Stimulated activated CD8-positive, alpha-beta memory T cell treated with anti-CD3 and anti-CD28 coated beads, Interleukin-4, amount 100 ng/mL, for 4 hours (primary cell): ENCODE measurements around the gene MAPK13.
A peak's percentile ranks its signal among the peaks of the same experiment; 100 is the strongest.
"Not testable (repeated sequence)": the region's sequence is repeated elsewhere in the genome, so short reads cannot be mapped to it uniquely, and the experiment has no call there.

Experiments used
- DNase-seq, 2 donors: peaks; one replicate each; pipeline ENCODE4 v3.0.0-alpha.2; 2020; ENCODE audit warnings: low read depth in 2 of 2, low spot score in 1 of 2

MAPK13 gene

GRCh38 chr6:36126553-36127458 is 3.5 kb upstream of the MAPK13 start:
- DNase-seq, result no peak

GRCh38 chr6:36127462-36128016 is 2.8 kb upstream of the MAPK13 start:
- DNase-seq, result no peak

DNA sequence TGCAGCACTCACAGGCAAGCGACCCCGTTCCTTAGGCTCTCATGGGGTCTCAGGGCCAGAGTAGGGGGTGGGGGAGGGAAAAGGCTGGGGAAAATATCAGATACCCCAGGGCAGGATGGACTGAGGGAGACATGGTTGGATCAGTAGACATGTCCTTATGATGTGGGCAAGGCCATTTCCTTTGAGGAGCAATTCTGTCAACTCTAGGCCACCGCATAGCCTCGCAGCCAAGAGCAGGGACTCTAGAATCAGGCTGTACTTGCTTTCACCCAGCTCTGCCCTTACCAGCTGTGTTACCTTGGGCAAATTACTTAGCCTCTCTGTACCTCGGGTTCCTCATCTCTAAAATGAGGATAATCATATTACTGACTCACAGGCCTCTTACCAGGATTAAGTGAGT is 2.2 kb upstream of the MAPK13 start:
- no peak for DNase-seq

DNA sequence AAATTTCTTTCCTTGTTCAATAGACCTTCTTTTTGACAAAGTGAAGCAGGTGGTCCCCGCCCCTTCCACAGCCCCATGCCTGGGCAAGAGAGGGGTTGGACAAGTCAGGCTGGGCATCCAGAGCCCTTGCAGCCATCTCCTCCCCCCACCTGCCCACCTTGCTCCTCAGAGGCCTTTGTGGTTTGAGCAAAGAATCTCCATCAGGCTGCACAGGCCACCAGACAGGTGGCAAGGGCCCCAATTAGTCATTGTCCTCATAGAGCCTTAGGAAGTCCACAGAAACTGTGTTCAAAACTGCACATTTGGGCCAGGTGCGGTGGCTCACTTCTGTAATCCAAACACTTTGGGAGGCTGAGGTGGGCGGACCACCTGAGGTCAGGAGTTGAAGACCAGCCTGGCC is 1.5 kb upstream of the MAPK13 start:
- DNase-seq, result no peak

DNA sequence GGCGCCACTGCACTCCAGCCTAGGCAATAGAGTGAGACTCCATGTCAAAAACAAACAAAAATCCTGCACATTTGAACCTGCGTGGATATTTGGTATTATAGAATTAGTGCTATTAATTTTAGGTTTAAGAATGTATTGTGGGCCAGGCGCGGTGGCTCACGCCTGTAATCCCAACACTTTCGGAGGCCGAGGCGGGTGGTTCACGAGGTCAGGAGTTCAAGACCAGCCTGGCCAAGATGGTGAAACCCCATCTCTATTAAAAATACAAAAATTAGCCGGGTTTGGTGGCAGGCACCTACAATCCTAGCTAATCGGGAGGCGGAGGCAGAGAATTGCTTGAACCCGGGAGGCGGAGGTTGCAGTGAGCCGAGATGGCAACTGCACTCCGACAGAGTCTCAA is 979 bp upstream of the MAPK13 start:
- not testable (repeated sequence) for DNase-seq

GRCh38 chr6:36130667-36131510 is 576 bp downstream of the MAPK13 start:
- DNase-seq, result peak in 1 of 2 donors; percentile 52

DNA sequence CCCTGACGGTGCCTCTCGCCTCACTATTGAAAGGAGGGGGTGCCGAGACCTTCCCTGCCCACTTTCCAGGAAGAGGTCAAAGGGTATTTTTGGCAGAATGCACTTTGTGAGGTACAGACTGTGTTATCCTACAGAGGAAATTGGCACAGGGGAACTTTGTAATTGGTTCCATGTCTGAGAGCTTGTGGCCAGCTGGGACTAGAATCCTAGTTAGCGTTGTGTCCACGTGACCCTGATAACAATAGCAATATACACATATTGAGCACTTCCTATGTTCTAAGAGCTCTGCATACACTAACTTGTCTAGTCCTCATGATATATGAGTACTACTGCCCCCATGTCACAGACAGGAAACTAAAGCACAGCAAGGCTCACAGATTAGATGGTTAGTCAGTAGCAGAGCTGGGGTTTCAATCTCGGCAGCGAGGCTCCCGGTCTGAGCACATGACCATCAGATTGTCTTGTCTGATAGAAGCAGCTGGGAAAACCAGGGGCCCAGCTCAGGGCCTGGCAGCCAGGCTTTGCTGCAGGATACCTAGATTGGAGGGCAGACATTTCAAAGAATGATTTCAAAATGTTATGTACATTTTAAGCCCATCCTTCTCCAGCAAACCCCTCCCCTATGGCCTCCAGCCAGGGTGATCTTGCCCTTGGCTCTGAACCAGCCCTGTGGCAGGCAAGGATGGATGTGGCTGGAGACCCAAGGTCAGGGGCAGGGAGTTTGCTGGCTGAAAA is 1.4 kb downstream of the MAPK13 start:
- DNase-seq, result no peak

DNA sequence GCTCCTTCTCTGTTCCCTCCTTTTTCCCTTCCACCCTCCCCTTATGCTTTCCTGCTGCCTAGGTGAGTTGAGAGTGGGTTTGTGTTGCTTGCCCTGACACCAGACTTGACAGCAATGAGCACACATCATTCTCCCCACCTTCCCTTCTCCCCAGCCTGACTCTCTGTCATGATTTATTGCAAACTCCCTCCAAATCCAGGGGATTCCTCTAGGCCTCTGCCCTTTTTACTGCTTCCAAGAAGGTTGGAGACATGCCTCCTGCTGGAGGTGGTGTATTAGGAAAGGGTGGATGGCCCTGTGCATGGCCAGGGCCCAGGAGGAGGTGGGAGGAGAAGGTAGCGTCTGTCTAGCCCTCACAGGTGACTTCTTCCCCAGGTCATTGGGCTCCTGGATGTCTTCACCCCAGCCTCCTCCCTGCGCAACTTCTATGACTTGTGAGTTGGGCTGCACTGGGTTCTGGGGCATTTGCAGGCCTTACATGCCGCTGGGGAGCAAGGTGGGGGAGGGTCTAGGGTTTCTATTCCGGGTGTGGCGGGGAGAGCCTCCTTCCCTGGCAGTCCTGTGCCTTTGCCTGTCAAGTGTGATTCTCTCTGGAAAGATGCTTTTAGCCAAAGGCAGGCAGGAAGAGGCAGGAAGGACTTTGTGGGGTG is 2.1 kb downstream of the MAPK13 start:
- no peak for DNase-seq

GRCh38 chr6:36133148-36133547 is 2.8 kb downstream of the MAPK13 start:
- DNase-seq, result no peak

DNA sequence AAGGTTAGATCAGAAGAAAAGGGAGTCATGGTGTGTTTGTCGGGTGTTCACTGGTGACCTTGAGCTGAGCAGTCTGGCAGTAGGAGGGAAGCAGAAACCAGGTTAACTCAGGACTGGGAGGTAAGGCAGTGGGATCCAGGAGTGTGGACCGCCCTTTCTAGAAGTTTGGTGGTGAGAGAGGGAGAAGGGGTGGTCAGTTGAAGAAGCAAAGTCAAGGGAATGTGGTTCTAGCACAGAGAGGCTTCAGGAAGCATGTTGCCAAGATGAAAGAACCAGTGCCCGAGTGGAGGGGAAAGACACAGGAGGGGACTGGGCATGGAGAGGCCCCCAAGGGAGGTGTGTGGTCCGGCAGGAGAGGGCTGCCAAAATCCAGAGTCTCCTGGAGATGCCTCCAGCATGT is 3.6 kb downstream of the MAPK13 start:
- DNase-seq, result no peak

GRCh38 chr6:36135053-36135731 is 4.9 kb downstream of the MAPK13 start:
- no peak for DNase-seq

DNA sequence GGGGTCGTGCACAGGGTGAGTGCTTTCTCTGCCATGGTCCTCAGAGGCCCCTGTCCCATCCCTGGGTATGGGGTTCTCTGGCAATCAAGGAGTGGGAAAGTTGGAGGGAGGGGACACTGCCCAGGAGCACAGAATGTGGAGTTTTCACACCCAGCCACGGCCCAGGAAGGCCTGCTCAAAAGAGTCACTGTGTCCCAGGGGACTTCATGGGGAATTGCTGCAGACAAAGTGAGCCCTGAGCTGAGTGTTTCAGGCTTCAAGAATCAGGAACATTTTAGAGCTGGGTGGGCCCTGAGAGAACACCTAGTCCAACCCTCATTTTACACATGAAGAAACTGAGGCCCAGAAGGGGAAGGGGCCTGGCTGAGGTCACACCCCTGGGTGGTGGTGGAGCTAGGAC is 5.7 kb downstream of the MAPK13 start:
- no peak for DNase-seq

GRCh38 chr6:36136551-36136950 is 6.2 kb downstream of the MAPK13 start:
- DNase-seq, result no peak

DNA sequence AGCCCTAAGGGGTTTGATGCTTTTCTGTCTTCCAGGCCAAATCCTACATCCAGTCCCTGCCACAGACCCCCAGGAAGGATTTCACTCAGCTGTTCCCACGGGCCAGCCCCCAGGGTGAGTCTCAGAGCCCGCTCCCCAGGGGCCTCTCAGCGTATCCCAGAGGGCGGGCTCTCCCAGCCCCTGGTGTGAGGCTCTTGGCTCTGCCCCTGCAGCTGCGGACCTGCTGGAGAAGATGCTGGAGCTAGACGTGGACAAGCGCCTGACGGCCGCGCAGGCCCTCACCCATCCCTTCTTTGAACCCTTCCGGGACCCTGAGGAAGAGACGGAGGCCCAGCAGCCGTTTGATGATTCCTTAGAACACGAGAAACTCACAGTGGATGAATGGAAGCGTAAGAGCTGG is 8.4 kb downstream of the MAPK13 start:
- no peak for DNase-seq

DNA sequence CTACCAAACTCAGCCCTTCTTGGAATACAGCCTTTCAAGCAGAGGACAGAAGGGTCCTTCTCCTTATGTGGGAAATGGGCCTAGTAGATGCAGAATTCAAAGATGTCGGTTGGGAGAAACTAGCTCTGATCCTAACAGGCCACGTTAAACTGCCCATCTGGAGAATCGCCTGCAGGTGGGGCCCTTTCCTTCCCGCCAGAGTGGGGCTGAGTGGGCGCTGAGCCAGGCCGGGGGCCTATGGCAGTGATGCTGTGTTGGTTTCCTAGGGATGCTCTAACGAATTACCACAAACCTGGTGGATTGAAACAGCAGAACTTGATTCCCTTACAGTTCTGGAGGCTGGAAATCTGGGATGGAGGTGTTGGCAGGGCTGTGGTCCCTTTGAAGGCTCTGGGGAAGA is 9.1 kb downstream of the MAPK13 start:
- DNase-seq, result no peak

DNA sequence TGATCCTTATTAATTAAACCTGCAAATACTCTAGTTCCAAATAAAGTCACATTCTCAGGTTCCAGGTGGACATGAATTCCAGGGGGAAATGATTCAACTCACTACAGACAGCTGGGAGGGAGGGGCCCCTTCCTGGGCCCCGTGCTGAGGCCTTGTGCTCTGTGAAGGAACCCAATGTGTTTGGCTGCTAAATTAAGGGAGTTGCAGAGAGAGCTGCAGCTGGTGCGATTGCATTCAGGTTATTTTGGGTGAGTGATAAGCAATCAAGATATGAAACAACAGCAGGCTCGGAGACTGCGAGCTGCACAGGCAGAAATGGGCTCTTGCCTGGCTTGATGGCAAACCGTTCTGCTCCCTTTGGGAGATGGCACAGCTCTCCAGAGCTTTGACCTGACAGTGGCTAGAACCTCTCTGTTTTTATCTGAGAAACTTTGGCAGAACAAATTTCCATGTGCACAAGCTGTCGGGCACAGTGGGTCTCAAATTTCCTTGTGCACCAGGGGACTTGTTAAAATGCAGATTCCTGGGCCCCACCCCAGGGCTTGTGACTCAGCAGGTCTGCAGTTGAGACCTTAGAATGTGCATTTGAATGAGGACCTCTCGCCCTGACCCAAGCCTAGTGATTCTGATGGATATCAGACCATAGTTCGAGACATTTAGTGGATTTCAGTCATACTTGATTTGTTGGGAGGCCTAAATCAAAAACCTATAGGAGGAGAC is 9.8 kb downstream of the MAPK13 start:
- no peak for DNase-seq

DNA sequence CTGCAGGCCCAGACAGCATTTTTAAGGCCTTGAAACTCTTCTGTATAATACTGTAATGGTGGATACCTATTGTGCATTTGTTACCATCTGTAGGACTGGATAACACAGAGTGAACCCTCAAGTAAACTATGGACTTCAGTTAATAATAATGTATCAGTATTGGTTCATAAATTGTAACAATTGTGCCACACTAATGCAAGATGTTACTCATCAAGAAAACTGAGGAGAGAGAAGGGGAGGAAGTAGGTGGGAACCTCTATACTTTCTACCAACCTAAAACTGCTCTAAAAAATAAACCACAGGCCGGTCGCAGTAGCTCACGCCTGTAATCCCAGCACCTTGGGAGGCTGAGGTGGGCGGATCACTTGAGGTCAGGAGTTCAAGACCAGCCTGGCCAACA is 10.8 kb downstream of the MAPK13 start:
- DNase-seq, result no peak

DNA sequence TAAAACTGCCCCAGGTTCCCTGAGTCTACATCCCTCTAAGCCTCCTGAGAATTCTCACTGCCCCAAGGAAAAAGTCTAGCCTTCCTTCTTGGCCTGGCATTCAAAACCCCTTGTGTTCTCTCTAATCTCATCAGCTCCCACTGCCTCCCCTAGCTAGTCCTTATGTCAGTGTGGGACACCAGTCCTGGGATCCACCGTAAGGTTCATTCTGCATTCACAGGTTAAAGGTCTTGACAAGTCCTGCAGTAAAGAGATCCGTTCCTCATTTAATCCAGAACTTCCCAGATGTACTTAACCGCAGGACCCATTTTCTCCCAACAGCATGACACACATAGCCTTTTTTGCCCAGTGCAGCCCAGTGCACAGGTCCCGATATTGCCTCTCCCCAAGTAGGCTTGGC is 11.6 kb downstream of the MAPK13 start:
- DNase-seq, result no peak

GRCh38 chr6:36142971-36143838 is 12.9 kb downstream of the MAPK13 start:
- no peak for DNase-seq
